ENCODE measurements around the gene DGKG. TPM values are rescaled to one million over a fixed set of nuclear protein-coding genes. Genes with fewer than 3 reads are reported as not detected.
A peak's percentile ranks its signal among the peaks of the same experiment; 100 is the strongest.

Gene DGKG
- total RNA-seq, 4 donors from 2014 or later, result 1.1 to 9.5 (median 1.7) TPM

DNA sequence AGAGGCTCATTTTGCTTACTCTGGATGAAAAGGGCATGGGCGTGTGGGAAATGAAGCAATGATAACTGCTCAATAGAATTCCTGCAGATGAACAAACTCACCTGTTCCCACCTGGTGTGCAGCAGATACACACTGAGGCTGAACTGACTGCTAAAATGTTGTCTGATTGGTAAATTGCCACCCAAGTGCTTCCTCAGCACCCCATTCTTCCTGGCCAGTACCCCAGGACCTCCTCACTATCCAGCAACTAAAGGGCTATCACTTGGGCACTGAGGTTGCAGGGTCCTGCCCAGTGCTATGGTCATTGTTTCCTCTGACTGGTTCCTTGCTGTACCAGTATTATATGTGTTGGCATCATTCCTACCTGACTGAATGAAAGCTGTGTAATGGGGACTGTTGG lies 38.0 kb upstream of the DGKG start:
- WGBS, 2 donors, result 67 to 87% methylated on average over 1 of the region's 1 CpG
- no peak overlapping the region for H3K4me3 ChIP-seq (ENCODE audit: low read depth, poor library complexity, severe bottlenecking)
- no peak for TF ChIP-seq POLR2A (IDR thresholded peaks at IDR 0.05)
- TF ChIP-seq, protein P1, sequence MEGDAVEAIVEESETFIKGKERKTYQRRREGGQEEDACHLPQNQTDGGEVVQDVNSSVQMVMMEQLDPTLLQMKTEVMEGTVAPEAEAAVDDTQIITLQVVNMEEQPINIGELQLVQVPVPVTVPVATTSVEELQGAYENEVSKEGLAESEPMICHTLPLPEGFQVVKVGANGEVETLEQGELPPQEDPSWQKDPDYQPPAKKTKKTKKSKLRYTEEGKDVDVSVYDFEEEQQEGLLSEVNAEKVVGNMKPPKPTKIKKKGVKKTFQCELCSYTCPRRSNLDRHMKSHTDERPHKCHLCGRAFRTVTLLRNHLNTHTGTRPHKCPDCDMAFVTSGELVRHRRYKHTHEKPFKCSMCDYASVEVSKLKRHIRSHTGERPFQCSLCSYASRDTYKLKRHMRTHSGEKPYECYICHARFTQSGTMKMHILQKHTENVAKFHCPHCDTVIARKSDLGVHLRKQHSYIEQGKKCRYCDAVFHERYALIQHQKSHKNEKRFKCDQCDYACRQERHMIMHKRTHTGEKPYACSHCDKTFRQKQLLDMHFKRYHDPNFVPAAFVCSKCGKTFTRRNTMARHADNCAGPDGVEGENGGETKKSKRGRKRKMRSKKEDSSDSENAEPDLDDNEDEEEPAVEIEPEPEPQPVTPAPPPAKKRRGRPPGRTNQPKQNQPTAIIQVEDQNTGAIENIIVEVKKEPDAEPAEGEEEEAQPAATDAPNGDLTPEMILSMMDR (IDR thresholded peaks at IDR 0.05), result no peak
- intact Hi-C loops (cut with DNase I; ENCODE audit: low total_unique reads), result no loop called here
- DNase-seq (ENCODE audit: low spot score in 2 of 2), result no peak

DNA sequence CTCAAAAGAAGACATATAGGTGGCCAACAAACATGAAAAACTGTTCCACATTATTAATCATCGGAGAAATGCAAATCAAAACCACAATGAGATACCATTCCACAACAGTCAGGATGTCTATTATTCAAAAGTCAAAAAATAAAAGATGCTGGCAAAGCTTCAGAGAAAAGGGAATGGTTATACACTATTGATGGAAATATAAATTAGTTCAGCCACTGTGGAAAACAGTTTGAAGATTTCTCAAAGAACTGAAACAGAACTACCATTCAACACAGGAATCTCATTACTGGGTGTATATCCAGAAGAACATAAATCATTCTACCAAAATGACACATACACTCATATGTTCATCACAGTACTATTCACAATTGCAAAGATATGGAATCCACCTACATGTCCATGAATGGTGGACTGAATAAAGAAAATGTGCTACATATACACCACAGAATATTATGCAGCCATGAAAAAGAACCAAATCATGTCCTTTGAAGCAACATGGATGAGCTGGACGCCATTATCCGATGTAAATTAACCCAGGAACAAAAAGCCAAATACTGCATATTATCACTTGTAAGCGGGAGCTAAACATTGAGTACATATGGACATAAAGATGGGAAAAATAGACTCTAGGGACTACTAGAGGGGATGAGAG lies 32.7 kb upstream of the DGKG start:
- DNase-seq (ENCODE audit: low spot score in 2 of 2), result no peak
- intact Hi-C loops (cut with DNase I; ENCODE audit: low total_unique reads), result no loop called here
- TF ChIP-seq POLR2A (IDR thresholded peaks at IDR 0.05), result no peak
- TF ChIP-seq, protein P1 (IDR thresholded peaks at IDR 0.05), result no peak
- no peak overlapping the region for H3K4me3 ChIP-seq (ENCODE audit: low read depth, poor library complexity, severe bottlenecking)
- 90 to 91% methylated on average over 4 of the region's 4 CpGs for WGBS, 2 donors

DNA sequence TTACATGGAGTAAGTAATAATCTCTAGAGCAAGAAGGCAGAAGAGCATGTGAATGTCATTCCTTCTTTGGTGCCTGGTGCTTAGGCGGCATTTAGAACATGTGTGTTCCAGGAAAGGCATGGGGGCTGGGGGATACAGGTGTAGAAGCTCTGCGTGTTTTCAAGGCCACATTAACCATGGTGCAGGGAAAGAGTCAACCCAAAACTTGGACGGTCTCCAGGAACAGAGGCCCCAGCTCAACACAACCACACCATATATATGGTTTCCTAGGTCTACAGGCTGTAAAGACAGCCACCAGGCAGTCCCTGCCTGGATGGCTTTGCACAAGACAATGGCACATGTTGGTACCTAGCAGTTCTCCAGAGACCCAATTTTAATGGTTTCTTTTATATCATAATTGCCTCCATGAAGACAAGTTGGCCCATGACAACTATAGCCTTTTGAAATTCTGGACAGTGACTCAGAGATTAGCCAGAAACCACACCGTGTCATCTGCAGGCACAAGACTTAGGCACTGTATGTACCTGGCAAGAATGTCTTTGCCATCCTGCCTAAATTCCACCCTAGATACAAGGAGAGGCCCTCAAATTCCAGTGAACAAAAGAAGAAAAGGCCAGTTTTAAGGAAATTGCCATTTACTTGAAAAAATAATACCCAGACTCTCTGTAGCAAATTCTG lies 25.0 kb upstream of the DGKG start:
- peak in 1 of 2 donors; percentile 50 for DNase-seq (ENCODE audit: low spot score in 2 of 2)
- H3K4me3 ChIP-seq (ENCODE audit: low read depth, poor library complexity, severe bottlenecking), result no peak overlapping the region
- intact Hi-C loops (cut with DNase I; ENCODE audit: low total_unique reads), result no loop called here
- 83 to 87% methylated on average over 4 of the region's 4 CpGs for WGBS, 2 donors
- no peak for TF ChIP-seq POLR2A (IDR thresholded peaks at IDR 0.05)
- TF ChIP-seq, protein P1 (IDR thresholded peaks at IDR 0.05), result no peak

DNA sequence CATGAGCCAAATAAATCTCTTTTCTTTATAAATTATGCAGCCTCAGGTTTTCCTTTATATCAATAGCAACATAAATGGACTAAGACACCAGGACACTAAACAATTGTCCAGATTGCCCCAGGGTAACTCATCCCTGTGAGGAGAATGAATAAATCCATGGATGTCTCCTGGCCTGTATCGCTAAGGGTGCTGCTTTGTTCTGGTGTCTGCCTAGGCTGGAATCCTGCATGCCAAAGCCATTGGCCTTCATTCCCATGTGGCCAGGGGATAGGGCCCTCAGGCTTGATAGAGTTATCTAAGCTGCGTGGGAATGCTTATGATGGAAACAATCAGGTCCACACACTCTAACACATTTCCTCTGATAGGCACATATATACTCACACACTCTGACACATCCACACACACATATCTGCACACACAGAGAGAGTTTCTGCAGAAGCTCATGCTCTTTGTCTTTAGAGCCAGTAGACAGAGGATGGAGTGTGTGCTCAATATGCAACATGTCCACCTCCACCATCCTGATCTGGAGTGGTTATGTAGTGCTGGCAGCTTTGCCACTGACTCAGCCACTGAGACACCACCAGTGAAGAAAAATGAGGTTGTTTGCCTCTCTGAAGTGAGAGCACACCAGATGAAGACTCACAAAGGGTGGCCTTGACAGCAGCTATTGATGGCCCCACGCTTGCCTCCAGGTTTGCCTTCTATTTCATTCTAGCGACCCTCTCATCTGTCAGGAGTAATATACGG lies 24.0 kb upstream of the DGKG start:
- H3K4me3 ChIP-seq (ENCODE audit: low read depth, poor library complexity, severe bottlenecking), result no peak overlapping the region
- intact Hi-C loops (cut with DNase I; ENCODE audit: low total_unique reads), result no loop called here
- peak in 1 of 2 donors; percentile 31 for DNase-seq (ENCODE audit: low spot score in 2 of 2)

DNA sequence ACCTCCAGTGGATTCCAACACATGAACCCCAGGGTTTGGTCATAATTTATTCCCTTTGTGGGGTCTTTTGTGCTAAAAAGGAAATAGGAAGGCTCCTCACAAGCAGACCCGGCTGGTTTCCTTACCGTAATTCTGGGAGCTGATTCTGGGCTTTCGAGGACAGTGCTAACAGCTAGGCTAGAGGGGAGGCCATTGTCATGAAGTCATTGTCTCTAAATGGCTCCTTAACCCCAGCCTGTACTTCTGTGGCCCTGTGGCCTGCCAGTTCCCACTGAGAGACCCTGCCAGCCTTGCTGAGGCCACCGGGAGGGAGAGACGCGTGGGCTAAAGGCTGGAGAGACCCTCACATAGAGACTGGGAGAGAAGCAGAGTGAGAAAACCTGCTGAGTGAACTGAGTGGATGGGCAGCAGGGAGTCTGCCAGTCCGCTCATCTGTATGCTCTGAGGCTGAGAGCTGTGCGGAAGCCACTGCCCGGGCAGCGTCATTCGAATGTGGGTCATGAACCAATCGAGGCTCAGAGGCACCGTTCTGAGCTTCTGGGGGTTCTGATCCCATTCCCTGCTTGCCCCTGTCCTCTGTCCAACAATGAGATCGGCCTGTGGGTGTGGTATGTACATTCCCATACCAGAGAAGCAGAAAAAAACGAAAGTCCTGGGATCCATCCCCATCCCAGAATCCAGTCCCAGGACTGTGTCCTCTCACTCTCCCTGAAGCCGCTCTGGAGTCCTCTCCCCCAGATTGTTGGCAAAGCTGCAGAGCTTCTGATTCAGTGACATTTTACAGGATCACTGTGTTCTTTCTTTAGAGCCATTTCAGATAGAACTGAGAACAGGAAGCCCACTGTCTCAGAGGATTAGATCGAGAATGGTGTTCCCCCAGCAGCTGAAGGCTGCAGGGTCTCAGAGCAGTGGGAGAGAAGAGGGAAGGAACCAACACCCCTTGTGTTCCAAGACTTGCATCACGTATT lies 21.3 kb upstream of the DGKG start:
- no peak overlapping the region for H3K4me3 ChIP-seq (ENCODE audit: low read depth, poor library complexity, severe bottlenecking)

More for the DNA sequence above, 24.0 kb upstream of the DGKG start:
- no peak for TF ChIP-seq POLR2A (IDR thresholded peaks at IDR 0.05)
- TF ChIP-seq, protein P1 (IDR thresholded peaks at IDR 0.05), result no peak
- WGBS, 2 donors, result 80 to 90% methylated on average over 5 of the region's 5 CpGs

More for the DNA sequence above, 21.3 kb upstream of the DGKG start:
- 76 to 77% methylated on average over 18 of the region's 18 CpGs for WGBS, 2 donors
- no peak for DNase-seq (ENCODE audit: low spot score in 2 of 2)
- intact Hi-C loops (cut with DNase I; ENCODE audit: low total_unique reads), result no loop called here
- TF ChIP-seq, protein P1 (IDR thresholded peaks at IDR 0.05), result no peak
- no peak for TF ChIP-seq POLR2A (IDR thresholded peaks at IDR 0.05)

All from lower leg skin (tissue), 4 donors.